Measurements from ENCODE around the gene PTPRO.

PTPRO gene

GRCh38 chr12:15355766-15356165 lies 33.5 kb downstream of the PTPRO start:
- no peak overlapping the region for H3K4me3 ChIP-seq (ENCODE audit: low read length)
- no peaks in the 10 kb centered on the region for H3K9me3 ChIP-seq (ENCODE audit: insufficient read depth, low read depth, low read length)
- H3K36me3 ChIP-seq (ENCODE audit: insufficient read depth, low read depth, low read length): no peaks in the 10 kb centered on the region
- H3K27me3 ChIP-seq (ENCODE audit: insufficient read depth, low read length): no peaks in the 10 kb centered on the region; the same call in 1 of the 2 replicates
- H3K27ac ChIP-seq (ENCODE audit: low read length): no peak overlapping the region
- no peaks in the 10 kb centered on the region for H3K4me1 ChIP-seq (ENCODE audit: insufficient read depth, low read length)
- H3K9ac ChIP-seq (ENCODE audit: low read depth, low read length): no peak overlapping the region

DNA sequence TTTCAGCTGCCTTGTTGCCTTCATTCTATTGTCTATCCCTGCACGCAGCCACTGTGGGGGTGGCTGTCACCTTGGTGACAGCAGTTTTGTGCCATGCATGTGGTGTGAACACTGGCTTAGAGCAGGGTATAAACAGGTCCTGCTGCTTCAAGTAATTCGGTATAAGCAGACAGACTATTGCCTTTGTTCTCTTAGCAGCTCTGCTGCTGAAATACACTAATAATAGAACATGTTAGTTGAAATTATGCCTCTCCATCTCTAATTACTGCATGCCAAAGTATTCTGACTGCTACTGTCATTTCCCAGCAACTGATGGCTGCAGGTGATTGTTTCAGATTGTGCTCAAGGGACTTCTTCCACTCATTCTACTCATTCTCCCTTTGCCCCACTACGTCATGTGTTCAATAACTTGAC lies 34.6 kb downstream of the PTPRO start:
- H3K4me3 ChIP-seq (ENCODE audit: low read length): no peak overlapping the region

GRCh38 chr12:15364221-15365160 lies 42.2 kb downstream of the PTPRO start:
- H3K27ac ChIP-seq (ENCODE audit: low read length): no peak overlapping the region
- H3K4me1 ChIP-seq (ENCODE audit: insufficient read depth, low read length): no peaks in the 10 kb centered on the region
- H3K4me3 ChIP-seq (ENCODE audit: low read length): no peak overlapping the region
- no peak overlapping the region for H3K9ac ChIP-seq (ENCODE audit: low read depth, low read length)
- H3K36me3 ChIP-seq (ENCODE audit: insufficient read depth, low read depth, low read length): no peaks in the 10 kb centered on the region
- H3K9me3 ChIP-seq (ENCODE audit: insufficient read depth, low read depth, low read length): no peaks in the 10 kb centered on the region
- no peaks in the 10 kb centered on the region for H3K27me3 ChIP-seq (ENCODE audit: insufficient read depth, low read length)

More for the DNA sequence above, 34.6 kb downstream of the PTPRO start:
- H3K4me1 ChIP-seq (ENCODE audit: insufficient read depth, low read length): no peaks in the 10 kb centered on the region
- no peaks in the 10 kb centered on the region for H3K36me3 ChIP-seq (ENCODE audit: insufficient read depth, low read depth, low read length)
- no peak overlapping the region for H3K27ac ChIP-seq (ENCODE audit: low read length)
- H3K9me3 ChIP-seq (ENCODE audit: insufficient read depth, low read depth, low read length): no peaks in the 10 kb centered on the region
- no peak overlapping the region for H3K9ac ChIP-seq (ENCODE audit: low read depth, low read length)
- no peaks in the 10 kb centered on the region; the same call in 1 of the 2 replicates for H3K27me3 ChIP-seq (ENCODE audit: insufficient read depth, low read length)

DNA sequence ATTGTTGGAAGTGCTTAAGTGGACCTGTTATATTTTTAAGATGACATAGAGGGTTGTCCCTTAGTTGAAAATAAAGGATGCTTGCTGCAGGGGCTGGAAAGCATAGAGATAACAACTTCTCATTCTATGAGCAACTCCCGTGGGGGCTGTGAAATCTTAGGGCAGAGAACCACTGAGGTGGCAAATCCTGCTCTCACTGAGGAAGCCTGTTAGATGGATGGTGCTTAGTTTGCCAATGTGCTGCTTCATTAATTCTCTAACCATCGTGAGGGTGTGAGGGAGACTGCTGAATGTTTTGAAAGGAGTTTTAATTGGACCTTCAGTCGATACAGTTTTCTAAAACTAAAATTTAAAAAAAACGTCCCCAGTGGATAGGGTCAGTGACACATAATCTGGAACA lies 46.5 kb downstream of the PTPRO start:
- no peaks in the 10 kb centered on the region for H3K4me1 ChIP-seq (ENCODE audit: insufficient read depth, low read length)
- no peaks in the 10 kb centered on the region for H3K27me3 ChIP-seq (ENCODE audit: insufficient read depth, low read length)
- no peak overlapping the region for H3K9ac ChIP-seq (ENCODE audit: low read depth, low read length)
- H3K9me3 ChIP-seq (ENCODE audit: insufficient read depth, low read depth, low read length): no peaks in the 10 kb centered on the region
- H3K36me3 ChIP-seq (ENCODE audit: insufficient read depth, low read depth, low read length): no peaks in the 10 kb centered on the region
- no peak overlapping the region for H3K4me3 ChIP-seq (ENCODE audit: low read length)
- H3K27ac ChIP-seq (ENCODE audit: low read length): no peak overlapping the region

GRCh38 chr12:15372352-15372751 lies 50.0 kb downstream of the PTPRO start:
- Histone ChIP-seq H3K4me3 (ENCODE audit: low read length) (no peak overlapping the region), H3K9ac (ENCODE audit: low read depth, low read length) (no peak overlapping the region), H3K27me3 (ENCODE audit: insufficient read depth, low read length) (no peaks in the 10 kb centered on the region), H3K27ac (ENCODE audit: low read length) (no peak overlapping the region), H3K4me1 (ENCODE audit: insufficient read depth, low read length) (no peaks in the 10 kb centered on the region), H3K36me3 (ENCODE audit: insufficient read depth, low read depth, low read length) (no peaks in the 10 kb centered on the region), H3K9me3 (ENCODE audit: insufficient read depth, low read depth, low read length) (0 out of 2 replicates have a peak, but pooled peaks cover 3% of the 10 kb centered on the region)

DNA sequence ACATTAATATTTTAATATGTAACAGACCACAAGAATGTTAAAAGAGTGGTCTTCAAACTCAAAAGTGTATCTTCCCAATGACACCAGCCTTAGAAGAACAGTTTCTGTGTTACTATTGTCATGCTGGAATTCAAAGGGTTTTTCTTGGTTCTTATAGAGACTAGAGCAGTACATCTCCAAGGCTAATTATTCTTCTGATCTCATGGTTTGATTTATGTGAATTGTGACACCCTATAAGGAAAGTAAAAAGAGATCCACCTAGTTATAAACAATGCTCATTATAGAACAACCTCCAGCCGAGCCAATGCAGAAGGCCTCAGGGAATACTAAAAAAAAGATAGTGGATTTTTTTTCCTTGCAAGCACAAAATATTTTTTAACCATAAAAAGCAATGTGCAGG lies 65.5 kb downstream of the PTPRO start:
- H3K4me3 ChIP-seq (ENCODE audit: low read length): no peak overlapping the region
- H3K4me1 ChIP-seq (ENCODE audit: insufficient read depth, low read length): no peaks in the 10 kb centered on the region
- H3K36me3 ChIP-seq (ENCODE audit: insufficient read depth, low read depth, low read length): no peaks in the 10 kb centered on the region
- H3K9me3 ChIP-seq (ENCODE audit: insufficient read depth, low read depth, low read length): no peaks in the 10 kb centered on the region
- H3K9ac ChIP-seq (ENCODE audit: low read depth, low read length): no peak overlapping the region
- no peak overlapping the region for H3K27ac ChIP-seq (ENCODE audit: low read length)
- no peaks in the 10 kb centered on the region for H3K27me3 ChIP-seq (ENCODE audit: insufficient read depth, low read length)

- Histone ChIP-seq H3K27me3 (ENCODE audit: insufficient read depth, low read length) (no peaks in the 10 kb centered on the region), H3K9ac (ENCODE audit: low read depth, low read length) (no peak overlapping the region), H3K9me3 (ENCODE audit: insufficient read depth, low read depth, low read length) (no peaks in the 10 kb centered on the region), H3K4me3 (ENCODE audit: low read length) (no peak overlapping the region), H3K27ac (ENCODE audit: low read length) (no peak overlapping the region), H3K36me3 (ENCODE audit: insufficient read depth, low read depth, low read length) (no peaks in the 10 kb centered on the region), H3K4me1 (ENCODE audit: insufficient read depth, low read length) (no peaks in the 10 kb centered on the region)
Observed at GRCh38 chr12:15389561-15389960, 67.3 kb downstream of the PTPRO start.

- Histone ChIP-seq H3K4me1 (ENCODE audit: insufficient read depth, low read length) (peaks cover under 1% of the 10 kb centered on the region; the same call in 1 of the 2 replicates), H3K36me3 (ENCODE audit: insufficient read depth, low read depth, low read length) (no peaks in the 10 kb centered on the region), H3K27me3 (ENCODE audit: insufficient read depth, low read length) (no peaks in the 10 kb centered on the region), H3K27ac (ENCODE audit: low read length) (no peak overlapping the region), H3K9me3 (ENCODE audit: insufficient read depth, low read depth, low read length) (no peaks in the 10 kb centered on the region), H3K4me3 (ENCODE audit: low read length) (no peak overlapping the region), H3K9ac (ENCODE audit: low read depth, low read length) (no peak overlapping the region)
Observed at GRCh38 chr12:15393037-15393436, 70.7 kb downstream of the PTPRO start.

- H3K4me3 ChIP-seq (ENCODE audit: low read length): no peak overlapping the region
- no peaks in the 10 kb centered on the region for H3K9me3 ChIP-seq (ENCODE audit: insufficient read depth, low read depth, low read length)
- H3K27me3 ChIP-seq (ENCODE audit: insufficient read depth, low read length): no peaks in the 10 kb centered on the region
- H3K9ac ChIP-seq (ENCODE audit: low read depth, low read length): no peak overlapping the region
- peaks cover 4% of the 10 kb centered on the region; the same call in 1 of the 2 replicates for H3K4me1 ChIP-seq (ENCODE audit: insufficient read depth, low read length)
- no peak overlapping the region for H3K27ac ChIP-seq (ENCODE audit: low read length)
- H3K36me3 ChIP-seq (ENCODE audit: insufficient read depth, low read depth, low read length): no peaks in the 10 kb centered on the region
Observed at GRCh38 chr12:15393995-15394394, 71.7 kb downstream of the PTPRO start.

GRCh38 chr12:15404485-15404884 lies 82.2 kb downstream of the PTPRO start:
- no peaks in the 10 kb centered on the region for H3K27me3 ChIP-seq (ENCODE audit: insufficient read depth, low read length)
- no peaks in the 10 kb centered on the region for H3K9me3 ChIP-seq (ENCODE audit: insufficient read depth, low read depth, low read length)
- no peaks in the 10 kb centered on the region for H3K4me1 ChIP-seq (ENCODE audit: insufficient read depth, low read length)
- no peaks in the 10 kb centered on the region for H3K36me3 ChIP-seq (ENCODE audit: insufficient read depth, low read depth, low read length)
- no peak overlapping the region for H3K27ac ChIP-seq (ENCODE audit: low read length)
- H3K4me3 ChIP-seq (ENCODE audit: low read length): no peak overlapping the region
- H3K9ac ChIP-seq (ENCODE audit: low read depth, low read length): no peak overlapping the region

- no peaks in the 10 kb centered on the region for H3K36me3 ChIP-seq (ENCODE audit: insufficient read depth, low read depth, low read length)
Observed at GRCh38 chr12:15405606-15406005, 83.3 kb downstream of the PTPRO start.

DNA sequence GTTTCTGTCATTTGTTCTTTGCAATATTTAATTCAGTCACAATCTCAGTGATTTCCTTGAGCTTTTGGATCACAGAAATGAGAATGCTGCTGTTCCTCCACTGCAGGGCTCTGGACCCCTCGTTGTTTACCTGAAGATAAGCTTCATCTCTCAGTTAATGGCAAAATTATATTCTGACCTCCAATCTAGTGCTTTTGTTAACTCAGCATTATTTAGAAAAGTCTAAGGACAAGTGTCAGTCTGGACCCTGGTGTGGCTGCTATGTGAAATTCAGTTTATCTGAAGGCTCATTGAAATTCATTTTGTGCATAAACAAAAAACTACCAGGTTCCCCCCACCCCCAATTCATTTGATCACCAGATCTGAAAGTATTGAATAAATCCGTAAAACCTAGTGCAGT lies 84.7 kb downstream of the PTPRO start:
- Histone ChIP-seq H3K27me3 (ENCODE audit: insufficient read depth, low read length) (no peaks in the 10 kb centered on the region), H3K9me3 (ENCODE audit: insufficient read depth, low read depth, low read length) (no peaks in the 10 kb centered on the region), H3K9ac (ENCODE audit: low read depth, low read length) (no peak overlapping the region), H3K4me3 (ENCODE audit: low read length) (no peak overlapping the region), H3K27ac (ENCODE audit: low read length) (no peak overlapping the region), H3K4me1 (ENCODE audit: insufficient read depth, low read length) (no peaks in the 10 kb centered on the region), H3K36me3 (ENCODE audit: insufficient read depth, low read depth, low read length) (no peaks in the 10 kb centered on the region)

More at GRCh38 chr12:15405606-15406005, 83.3 kb downstream of the PTPRO start:
- H3K4me1 ChIP-seq (ENCODE audit: insufficient read depth, low read length): no peaks in the 10 kb centered on the region
- H3K27ac ChIP-seq (ENCODE audit: low read length): no peak overlapping the region
- H3K9ac ChIP-seq (ENCODE audit: low read depth, low read length): no peak overlapping the region
- no peak overlapping the region for H3K4me3 ChIP-seq (ENCODE audit: low read length)
- no peaks in the 10 kb centered on the region for H3K9me3 ChIP-seq (ENCODE audit: insufficient read depth, low read depth, low read length)
- H3K27me3 ChIP-seq (ENCODE audit: insufficient read depth, low read length): no peaks in the 10 kb centered on the region

All from iPS-20b (cell line).